ENCODE data around the gene PLK4.

The PLK4 gene

DNA sequence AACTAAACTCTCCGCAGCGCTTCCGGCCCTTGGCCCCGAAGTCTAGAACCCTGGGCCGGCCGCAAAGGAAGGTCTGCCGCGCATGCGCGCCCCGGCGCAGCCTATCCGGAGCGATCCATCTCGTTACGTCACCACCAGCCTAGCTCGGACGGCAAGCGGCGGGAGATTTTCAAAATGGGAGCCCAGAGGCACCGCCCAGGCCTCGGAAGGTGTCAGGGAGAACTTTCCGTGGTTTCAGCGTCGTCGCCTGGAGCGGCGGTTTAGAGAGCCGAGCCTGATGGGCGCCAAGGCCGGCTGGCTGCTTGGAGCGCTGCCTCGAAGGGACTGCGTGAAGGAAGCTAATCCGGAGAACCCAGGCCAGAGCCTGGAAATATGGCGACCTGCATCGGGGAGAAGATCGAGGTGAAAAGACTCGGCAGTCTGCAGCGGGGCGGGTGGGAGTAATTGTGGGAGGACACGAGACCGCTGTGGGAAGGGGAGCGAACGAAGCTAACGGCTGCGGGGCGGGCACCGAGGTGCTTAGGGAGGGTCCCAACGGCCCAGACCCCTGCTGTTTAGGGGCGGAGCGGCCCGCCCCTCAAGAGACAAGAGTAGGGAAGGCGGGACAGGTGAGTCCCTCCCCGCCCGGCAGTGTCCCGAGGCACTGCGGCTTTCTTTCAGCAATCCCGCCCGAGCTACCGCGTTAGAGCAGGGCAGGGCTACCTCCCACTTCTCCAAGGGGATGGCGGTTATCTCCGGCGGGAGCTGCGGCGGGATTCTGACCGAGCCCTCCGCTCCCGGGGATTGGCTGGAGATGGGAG lies at the start of gene PLK4:
TSS of gene PLK4 (plus strand) at position 131 of the 800 bp plus-strand sequence. CDS start at position 373, 242 bp downstream.
- Mint-ChIP-seq H3K4me3 (peak within 1 kb of the TSS; percentile 100), H3K36me3 (ENCODE audit: low read depth) (peaks cover 53% of the 10 kb centered on the region), H3K27me3 (no peaks in the 10 kb centered on the region), H3K9me3 (no peaks in the 10 kb centered on the region), H3K4me1 (ENCODE audit: low read depth) (peaks cover 25% of the 10 kb centered on the region), H3K27ac (peak within 1 kb of the TSS; percentile 99)
- peak; percentile 94 for DNase-seq

DNA sequence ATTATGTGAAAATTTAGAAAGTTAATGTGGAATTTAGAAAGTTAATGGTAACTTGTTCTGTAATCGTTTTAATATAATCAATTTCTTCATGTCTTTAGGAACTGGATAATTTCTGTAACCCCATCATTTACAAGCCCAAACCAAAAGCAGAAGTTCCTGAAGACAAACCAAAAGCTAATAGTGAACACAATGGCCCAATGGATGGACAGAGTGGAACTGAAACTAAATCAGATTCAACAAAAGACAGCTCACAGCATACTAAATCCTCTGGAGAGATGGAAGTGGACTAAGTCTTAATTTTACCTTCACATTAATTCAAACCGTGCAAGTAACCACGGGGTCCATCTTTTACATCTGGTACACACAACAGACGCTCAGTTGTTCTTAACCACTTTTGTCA lies 48.1 kb upstream of the PLK4 start:
- DNase-seq = no peak
- H3K27ac Mint-ChIP-seq = no peak overlapping the region
- H3K4me1 Mint-ChIP-seq (ENCODE audit: low read depth) = no peaks in the 10 kb centered on the region
- no peaks in the 10 kb centered on the region for H3K9me3 Mint-ChIP-seq
- H3K27me3 Mint-ChIP-seq = no peaks in the 10 kb centered on the region
- no peak overlapping the region for H3K4me3 Mint-ChIP-seq
- H3K36me3 Mint-ChIP-seq (ENCODE audit: low read depth) = no peaks in the 10 kb centered on the region

DNA sequence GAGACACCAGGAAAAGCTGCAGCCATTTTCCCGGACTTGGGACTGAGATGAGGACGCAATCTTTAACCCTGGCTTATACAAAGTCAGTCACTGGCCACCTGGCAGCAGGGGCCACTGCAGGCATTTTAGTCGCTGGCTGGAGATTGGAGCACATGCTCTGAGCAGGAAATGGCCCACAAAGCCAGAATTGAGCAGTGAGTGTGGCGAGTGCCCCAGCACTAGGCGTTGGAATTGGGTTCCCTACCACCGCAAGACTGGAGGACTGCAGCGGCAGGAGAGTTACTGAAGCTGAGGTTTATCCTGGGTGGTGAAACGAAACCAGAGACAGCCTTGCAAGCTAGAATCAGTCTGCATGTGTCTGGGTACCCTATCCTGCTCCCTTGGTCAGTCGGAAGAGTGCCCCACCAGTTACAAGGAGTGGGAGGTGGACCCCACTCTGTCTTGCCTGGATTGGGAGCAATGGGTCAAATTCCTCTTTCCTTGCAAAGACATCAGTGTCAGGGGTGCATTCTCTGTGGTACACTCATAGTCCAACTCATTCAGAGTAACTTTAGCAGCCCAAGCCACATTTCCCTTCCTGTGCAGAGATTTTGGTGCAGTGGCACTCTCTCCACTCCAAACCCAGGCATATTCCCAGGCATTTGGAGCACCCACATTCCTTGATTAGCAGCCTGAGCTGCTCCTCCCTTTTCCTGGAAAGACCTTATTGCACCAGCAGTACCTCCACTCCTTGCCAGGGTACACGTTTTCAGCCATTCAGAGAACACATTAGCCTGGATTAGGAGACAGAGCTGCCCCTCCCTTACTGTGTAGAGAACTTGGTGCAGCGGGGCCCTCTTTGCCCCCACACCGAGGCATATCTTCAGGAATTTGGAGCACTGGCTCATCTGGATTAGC lies 36.7 kb upstream of the PLK4 start:
- Mint-ChIP-seq H3K4me1 (ENCODE audit: low read depth) (no peaks in the 10 kb centered on the region), H3K36me3 (ENCODE audit: low read depth) (peaks cover 40% of the 10 kb centered on the region), H3K9me3 (peaks cover 28% of the 10 kb centered on the region), H3K27ac (no peak overlapping the region), H3K4me3 (no peak overlapping the region), H3K27me3 (no peaks in the 10 kb centered on the region)
- DNase-seq = no peak

DNA sequence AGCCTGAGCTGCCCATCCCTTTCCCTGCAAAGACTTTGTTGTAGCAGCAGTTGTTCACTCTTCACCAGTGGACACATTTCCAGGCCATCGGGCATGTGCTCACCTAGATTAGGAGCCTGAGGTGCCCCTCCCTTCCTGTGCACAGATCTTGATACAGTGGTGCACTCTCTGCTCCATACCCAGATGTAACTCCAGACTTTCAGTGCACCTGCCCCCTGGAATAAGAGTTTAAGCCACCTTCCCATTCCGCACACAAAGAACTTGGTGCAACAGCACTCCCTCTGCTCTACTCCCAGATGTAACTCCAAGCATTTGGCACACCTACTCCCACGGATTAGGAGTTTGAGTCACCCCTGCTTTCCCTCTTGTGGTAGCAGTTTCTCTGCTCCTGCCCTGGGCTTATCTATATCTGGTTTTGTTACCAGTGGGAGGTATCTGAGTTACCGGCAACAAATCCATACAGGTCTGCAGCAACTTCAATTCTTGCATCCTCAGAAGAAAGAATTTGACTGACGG lies 36.0 kb upstream of the PLK4 start:
- Mint-ChIP-seq H3K4me1 (ENCODE audit: low read depth) (no peaks in the 10 kb centered on the region), H3K9me3 (peaks cover 32% of the 10 kb centered on the region), H3K4me3 (no peak overlapping the region), H3K27me3 (no peaks in the 10 kb centered on the region), H3K27ac (no peak overlapping the region), H3K36me3 (ENCODE audit: low read depth) (peaks cover 43% of the 10 kb centered on the region)
- no peak for DNase-seq

GRCh38 chr4:127846061-127846460 lies 34.6 kb upstream of the PLK4 start:
- H3K4me1 Mint-ChIP-seq (ENCODE audit: low read depth) = no peaks in the 10 kb centered on the region
- no peak overlapping the region for H3K27ac Mint-ChIP-seq
- peaks cover 56% of the 10 kb centered on the region for H3K36me3 Mint-ChIP-seq (ENCODE audit: low read depth)
- H3K27me3 Mint-ChIP-seq = no peaks in the 10 kb centered on the region
- no peak for DNase-seq
- peaks cover 44% of the 10 kb centered on the region for H3K9me3 Mint-ChIP-seq
- H3K4me3 Mint-ChIP-seq = no peak overlapping the region

DNA sequence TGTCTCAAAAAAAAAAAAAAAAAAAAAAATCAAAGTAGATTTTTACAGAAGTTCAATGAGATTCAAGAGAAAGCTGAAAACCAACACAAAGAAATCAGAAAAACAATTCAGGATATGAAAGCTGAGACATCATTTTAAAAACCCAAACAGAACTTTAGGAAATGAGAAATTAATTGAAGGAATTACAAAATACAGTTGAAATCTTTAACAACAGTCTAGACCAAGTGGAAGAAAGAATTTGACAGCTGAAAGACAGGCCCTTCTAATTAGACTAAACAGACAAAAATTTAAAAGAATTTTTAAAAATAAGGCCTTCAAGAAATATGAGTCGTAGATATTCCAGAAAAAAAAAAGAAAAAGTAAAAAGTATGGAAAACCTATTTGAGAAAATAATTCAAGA lies 33.9 kb upstream of the PLK4 start:
- H3K9me3 Mint-ChIP-seq = peaks cover 48% of the 10 kb centered on the region
- no peak for DNase-seq
- H3K4me1 Mint-ChIP-seq (ENCODE audit: low read depth) = no peaks in the 10 kb centered on the region
- no peak overlapping the region for H3K4me3 Mint-ChIP-seq
- peaks cover 62% of the 10 kb centered on the region for H3K36me3 Mint-ChIP-seq (ENCODE audit: low read depth)
- no peaks in the 10 kb centered on the region for H3K27me3 Mint-ChIP-seq
- H3K27ac Mint-ChIP-seq = no peak overlapping the region

DNA sequence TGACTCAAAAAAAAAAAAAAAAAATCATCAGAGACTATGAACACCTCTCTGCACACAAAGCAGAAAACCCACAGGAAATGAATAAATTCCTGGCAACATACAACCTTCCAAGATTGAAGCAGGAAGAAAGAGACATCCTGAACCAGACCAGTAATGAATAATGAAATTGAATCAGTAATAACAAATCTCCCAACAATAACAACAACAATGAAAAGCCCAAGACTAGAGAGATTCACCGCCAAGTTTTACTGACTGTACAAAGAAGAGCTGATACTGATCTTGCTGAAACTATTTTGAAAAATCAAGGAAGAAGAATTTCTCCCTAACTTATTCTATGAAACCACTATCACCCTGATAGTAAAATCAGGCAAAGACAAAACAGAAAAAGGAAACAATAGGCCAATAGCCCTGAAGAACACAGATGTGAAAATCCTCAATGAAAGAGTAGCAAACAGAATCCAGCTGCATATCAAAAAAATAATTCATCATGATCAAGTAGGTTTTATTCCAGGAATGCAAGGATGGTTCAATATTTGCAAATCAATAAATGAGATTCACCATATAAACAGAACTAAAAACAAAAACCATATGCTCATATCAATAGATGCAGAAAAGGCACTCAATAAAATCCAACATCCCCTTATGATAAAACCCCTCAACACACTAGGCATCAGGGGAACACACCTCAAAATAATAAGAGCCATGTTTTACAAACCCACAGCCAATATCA lies 31.0 kb upstream of the PLK4 start:
- H3K36me3 Mint-ChIP-seq (ENCODE audit: low read depth) = peaks cover 64% of the 10 kb centered on the region
- H3K4me3 Mint-ChIP-seq = no peak overlapping the region
- no peak for DNase-seq
- H3K4me1 Mint-ChIP-seq (ENCODE audit: low read depth) = no peaks in the 10 kb centered on the region
- H3K27ac Mint-ChIP-seq = no peak overlapping the region
- peaks cover 61% of the 10 kb centered on the region for H3K9me3 Mint-ChIP-seq
- no peaks in the 10 kb centered on the region for H3K27me3 Mint-ChIP-seq

- Mint-ChIP-seq H3K27me3 (no peaks in the 10 kb centered on the region), H3K27ac (no peak overlapping the region), H3K9me3 (peaks cover 51% of the 10 kb centered on the region), H3K4me3 (no peak overlapping the region), H3K4me1 (ENCODE audit: low read depth) (no peaks in the 10 kb centered on the region), H3K36me3 (ENCODE audit: low read depth) (peaks cover 65% of the 10 kb centered on the region)
- DNase-seq = no peak
Measured at GRCh38 chr4:127852661-127853060, 28.0 kb upstream of the PLK4 start.

- no peaks in the 10 kb centered on the region for H3K27me3 Mint-ChIP-seq
- no peak overlapping the region for H3K27ac Mint-ChIP-seq
- no peaks in the 10 kb centered on the region for H3K4me1 Mint-ChIP-seq (ENCODE audit: low read depth)
- no peak overlapping the region for H3K4me3 Mint-ChIP-seq
- DNase-seq = no peak
- peaks cover 45% of the 10 kb centered on the region for H3K9me3 Mint-ChIP-seq
- H3K36me3 Mint-ChIP-seq (ENCODE audit: low read depth) = peaks cover 63% of the 10 kb centered on the region
Measured at GRCh38 chr4:127856196-127856812, 24.4 kb upstream of the PLK4 start.

DNA sequence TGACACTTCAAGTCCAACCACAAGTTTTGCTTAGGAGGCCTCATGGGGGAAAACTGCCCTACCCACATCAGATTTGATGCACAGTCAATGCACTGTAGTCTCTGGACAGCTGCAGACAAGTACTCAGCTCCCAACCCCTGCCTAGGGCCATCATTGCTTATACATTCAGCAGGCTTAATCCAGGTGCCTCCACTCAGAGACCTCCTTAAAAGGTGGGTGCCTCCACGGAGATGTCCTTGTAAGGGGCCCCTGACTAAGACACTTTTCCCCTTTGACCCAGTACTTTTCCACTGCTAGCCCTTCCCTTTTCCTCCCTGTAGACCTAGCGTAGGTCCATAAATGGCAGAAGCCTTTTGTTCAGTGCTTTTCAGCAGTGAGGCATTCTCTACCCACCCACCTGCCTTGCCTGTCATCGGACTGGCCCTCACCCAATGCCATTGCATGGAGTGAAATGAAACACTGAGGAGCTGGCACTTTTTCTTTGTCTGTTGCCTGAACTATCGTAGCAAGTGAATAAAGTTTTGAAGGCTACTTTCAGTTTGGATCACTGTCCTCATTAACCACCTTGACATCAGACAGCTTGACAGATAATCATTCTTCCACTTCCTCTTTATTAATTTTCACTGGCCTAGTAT lies 23.8 kb upstream of the PLK4 start:
- Mint-ChIP-seq H3K4me1 (ENCODE audit: low read depth) (no peaks in the 10 kb centered on the region), H3K27ac (no peak overlapping the region), H3K4me3 (no peak overlapping the region), H3K27me3 (no peaks in the 10 kb centered on the region), H3K9me3 (peaks cover 41% of the 10 kb centered on the region), H3K36me3 (ENCODE audit: low read depth) (peaks cover 57% of the 10 kb centered on the region)
- no peak for DNase-seq

GRCh38 chr4:127857641-127858040 lies 23.1 kb upstream of the PLK4 start:
- peaks cover 40% of the 10 kb centered on the region for H3K9me3 Mint-ChIP-seq

GRCh38 chr4:127868196-127868595 lies 12.5 kb upstream of the PLK4 start:
- Mint-ChIP-seq H3K9me3 (peaks cover 2% of the 10 kb centered on the region), H3K4me1 (ENCODE audit: low read depth) (no peaks in the 10 kb centered on the region), H3K36me3 (ENCODE audit: low read depth) (peaks cover 2% of the 10 kb centered on the region), H3K4me3 (no peak overlapping the region), H3K27ac (no peak overlapping the region), H3K27me3 (no peaks in the 10 kb centered on the region)
- no peak for DNase-seq

More at GRCh38 chr4:127857641-127858040, 23.1 kb upstream of the PLK4 start:
- no peak for DNase-seq
- Mint-ChIP-seq H3K27ac (no peak overlapping the region), H3K27me3 (no peaks in the 10 kb centered on the region), H3K4me1 (ENCODE audit: low read depth) (no peaks in the 10 kb centered on the region), H3K36me3 (ENCODE audit: low read depth) (peaks cover 54% of the 10 kb centered on the region), H3K4me3 (no peak overlapping the region)

- H3K9me3 Mint-ChIP-seq = no peaks in the 10 kb centered on the region
- no peaks in the 10 kb centered on the region for H3K27me3 Mint-ChIP-seq
- peaks cover 8% of the 10 kb centered on the region for H3K36me3 Mint-ChIP-seq (ENCODE audit: low read depth)
- no peak overlapping the region for H3K27ac Mint-ChIP-seq
- H3K4me1 Mint-ChIP-seq (ENCODE audit: low read depth) = no peaks in the 10 kb centered on the region
- no peak overlapping the region for H3K4me3 Mint-ChIP-seq
- no peak for DNase-seq
Measured at GRCh38 chr4:127870281-127870680, 10.4 kb upstream of the PLK4 start.

All from activated T-cell treated with anti-CD3 and anti-CD28 coated beads, Interleukin-2, amount 50 U/mL, for 24 hours (primary cell).